ENCODE measurements around the gene C8G.

C8G gene

DNA sequence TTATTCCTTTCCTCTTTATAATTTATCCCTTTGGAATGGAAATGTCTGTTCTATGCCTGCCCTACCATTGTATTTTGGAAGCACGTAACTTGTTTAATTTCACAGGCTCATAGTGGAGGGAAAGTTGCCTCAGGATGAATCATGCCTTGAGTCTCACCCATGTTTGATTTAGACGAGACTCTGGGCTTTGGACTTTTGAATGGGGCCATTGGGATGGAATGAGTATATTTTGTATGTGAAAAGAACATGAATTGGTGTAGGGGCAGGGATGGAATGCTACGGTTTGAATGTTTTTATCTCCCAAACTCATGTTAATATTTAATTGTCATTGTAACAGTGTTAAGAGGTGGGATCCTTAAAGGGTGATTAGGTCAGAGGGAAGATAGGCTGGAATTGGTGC lies 10.8 kb upstream of the C8G start:
- in situ Hi-C loops (cut with HindIII; ENCODE audit: low sequenced_read_pairs) = no loop called here
- H3K4me3 ChIP-seq (ENCODE audit: low read depth, low read length) = no peak overlapping the region
- no peak for TF ChIP-seq CTCF (IDR thresholded peaks at IDR 0.05; ENCODE audit: low read depth, low read length, missing control alignments)
- DNase-seq (ENCODE audit: low read depth) = no peak

DNA sequence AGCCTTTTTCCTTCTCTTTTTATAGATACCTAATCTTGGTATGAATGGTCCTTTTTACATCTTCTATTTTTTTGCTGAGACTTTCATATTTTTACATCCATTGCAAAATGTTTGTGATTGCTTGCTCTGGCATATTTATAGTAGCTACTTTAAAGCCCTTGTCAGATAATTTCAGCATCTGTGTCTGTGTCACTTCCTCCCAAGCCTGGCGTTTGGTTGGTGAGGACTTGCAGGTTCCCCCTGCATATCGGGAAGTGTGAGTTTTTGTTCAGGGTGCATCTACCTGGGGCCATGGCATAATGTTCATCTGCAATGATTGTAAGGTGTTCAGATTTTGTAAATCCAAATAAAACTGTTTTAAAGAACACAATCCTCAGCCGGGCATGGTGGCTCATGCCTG lies 9.4 kb upstream of the C8G start:
- H3K4me3 ChIP-seq (ENCODE audit: low read depth, low read length) = no peak overlapping the region
- TF ChIP-seq CTCF (IDR thresholded peaks at IDR 0.05; ENCODE audit: low read depth, low read length, missing control alignments) = no peak
- in situ Hi-C loops (cut with HindIII; ENCODE audit: low sequenced_read_pairs) = no loop called here

DNA sequence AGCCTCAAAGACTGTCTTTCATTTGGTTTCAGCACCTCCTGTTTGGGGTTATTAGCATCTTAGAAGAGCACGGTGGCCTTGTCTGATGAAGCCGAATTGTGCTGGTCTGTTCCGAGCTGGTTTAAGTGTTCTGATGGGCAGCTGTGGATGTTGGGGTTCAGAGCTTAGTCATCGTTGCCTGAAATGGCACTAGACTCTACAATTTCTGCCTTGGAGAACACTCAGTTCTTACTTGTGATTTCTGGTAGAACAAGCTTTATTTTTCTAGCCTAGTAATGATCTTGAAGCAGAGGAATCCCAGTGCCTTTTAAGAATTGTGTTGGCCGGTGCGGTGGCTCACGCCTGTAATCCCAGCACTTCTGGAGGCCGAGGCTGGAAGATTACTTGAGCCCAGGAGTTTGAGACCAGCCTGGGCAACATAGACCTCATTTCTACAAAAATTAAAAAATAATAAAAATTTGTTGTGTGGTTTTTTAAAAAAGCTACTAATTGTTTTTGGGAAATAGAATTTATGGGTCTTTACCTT lies 8.3 kb upstream of the C8G start:
- no peak overlapping the region for H3K4me3 ChIP-seq (ENCODE audit: low read depth, low read length)
- in situ Hi-C loops (cut with HindIII; ENCODE audit: low sequenced_read_pairs) = no loop called here
- no peak for TF ChIP-seq CTCF (IDR thresholded peaks at IDR 0.05; ENCODE audit: low read depth, low read length, missing control alignments)
- no peak for DNase-seq (ENCODE audit: low read depth)

More for the DNA sequence above, 9.4 kb upstream of the C8G start:
- DNase-seq (ENCODE audit: low read depth) = no peak

DNA sequence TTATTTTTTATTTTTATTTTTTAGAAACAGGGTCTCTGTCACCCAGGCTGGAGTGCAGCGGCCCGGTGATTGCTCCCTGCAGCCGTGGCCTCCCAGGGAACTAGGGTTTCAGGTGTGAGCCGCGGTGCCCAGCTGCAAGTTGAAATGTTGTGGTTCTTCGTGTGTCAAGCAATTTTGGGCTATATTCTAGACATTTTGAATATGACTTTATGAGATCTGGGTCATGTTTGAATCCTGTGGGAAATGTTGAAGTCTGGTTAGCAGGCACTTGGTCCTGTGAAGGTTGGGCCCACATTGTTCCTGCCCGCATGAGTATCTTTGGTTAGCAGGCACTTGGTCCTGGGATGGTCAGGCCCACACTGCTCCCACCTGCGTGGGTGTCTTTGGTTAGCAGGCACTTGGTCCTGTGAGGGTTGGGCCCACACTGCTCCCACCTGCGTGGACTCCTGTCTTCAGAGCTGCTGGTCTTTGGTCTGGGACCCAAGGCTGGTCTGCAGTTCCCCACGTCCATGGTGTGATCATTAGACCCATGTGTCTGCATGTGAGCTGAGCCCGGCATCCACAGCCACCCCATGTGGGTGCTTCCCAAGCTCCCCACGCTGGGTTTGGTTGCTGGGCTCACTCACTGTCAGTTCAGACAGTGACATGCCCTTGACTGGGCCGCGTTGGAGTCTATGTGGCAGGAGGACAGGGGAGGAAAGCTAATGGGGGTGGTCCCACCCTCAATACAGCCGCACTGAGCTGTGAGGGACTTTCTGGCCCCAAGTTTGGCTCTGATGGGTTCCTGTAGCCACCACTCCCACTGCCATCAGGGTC lies 7.6 kb upstream of the C8G start:
- in situ Hi-C loops (cut with HindIII; ENCODE audit: low sequenced_read_pairs) = no loop called here

DNA sequence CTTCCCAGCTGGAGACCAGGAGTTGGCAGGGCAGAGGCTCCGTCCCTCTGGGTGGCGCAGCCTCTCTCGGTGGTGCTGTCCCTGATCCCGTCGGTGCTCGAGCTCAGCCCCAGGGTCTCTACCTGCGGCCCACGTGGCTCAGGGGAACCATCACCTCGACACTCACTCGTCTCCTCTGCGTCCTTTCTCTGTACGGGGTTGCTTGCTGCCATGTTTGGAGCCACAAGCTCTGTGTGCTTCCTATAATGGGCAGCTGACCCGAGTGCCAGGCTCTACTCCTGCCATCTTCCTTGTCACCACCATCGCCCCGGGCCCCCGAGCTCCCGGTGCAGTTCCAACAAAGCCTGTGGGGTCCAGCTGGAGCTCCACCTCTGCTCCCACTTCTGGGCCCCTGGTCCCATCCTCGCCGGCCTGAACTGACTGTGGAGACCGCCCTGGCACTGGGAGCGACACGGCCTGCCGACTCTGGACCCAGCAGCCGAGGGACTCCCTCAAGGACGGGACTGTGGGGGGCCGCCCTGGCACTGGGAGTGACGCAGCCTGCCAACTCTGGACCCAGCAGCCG lies 5.5 kb upstream of the C8G start:
- no peak for TF ChIP-seq CTCF (IDR thresholded peaks at IDR 0.05; ENCODE audit: low read depth, low read length, missing control alignments)
- in situ Hi-C loops (cut with HindIII; ENCODE audit: low sequenced_read_pairs) = no loop called here
- no peak for DNase-seq (ENCODE audit: low read depth)
- no peak overlapping the region for H3K4me3 ChIP-seq (ENCODE audit: low read depth, low read length)

More for the DNA sequence above, 7.6 kb upstream of the C8G start:
- no peak for TF ChIP-seq CTCF (IDR thresholded peaks at IDR 0.05; ENCODE audit: low read depth, low read length, missing control alignments)
- no peak overlapping the region for H3K4me3 ChIP-seq (ENCODE audit: low read depth, low read length)
- no peak for DNase-seq (ENCODE audit: low read depth)

- no peak for TF ChIP-seq CTCF (IDR thresholded peaks at IDR 0.05; ENCODE audit: low read depth, low read length, missing control alignments)
- DNase-seq (ENCODE audit: low read depth) = no peak
- in situ Hi-C loops (cut with HindIII; ENCODE audit: low sequenced_read_pairs) = no loop called here
- no peak overlapping the region for H3K4me3 ChIP-seq (ENCODE audit: low read depth, low read length)
Measured at GRCh38 chr9:136939996-136940525, 5.0 kb upstream of the C8G start.
